Esophagus squamous epithelium (tissue), 5 donors: ENCODE data around the gene TFCP2L1. TPM values are rescaled to one million over a fixed set of nuclear protein-coding genes. Genes with fewer than 3 reads are reported as not detected.
"Not testable (repeated sequence)": the region's sequence is repeated elsewhere in the genome, so short reads cannot be mapped to it uniquely, and the experiment has no call there.

Source experiments
- DNase-seq: peaks from one replicate; lab custom pipeline; 2025; lab: John Stamatoyannopoulos, UW
- H3K27ac ChIP-seq, 4 donors: fragments of 200-600 bp; sonication (generic); one replicate each; pipeline ENCODE4 v1.5.1; 2016 to 2019; ENCODE audit warnings: mild to moderate bottlenecking in 1 of 4
- H3K27me3 ChIP-seq, 4 donors: fragments of 200-600 bp; sonication (generic); 1 replicate in 3 of 4; 2 replicates in 1 of 4; pipeline versions ENCODE4 v1.5.1 to v1.6.0; 2017 to 2021; ENCODE audit warnings: antibody characterized with exemption in 1 of 4
- H3K36me3 ChIP-seq, 3 donors: fragments of 200-600 bp; sonication (generic); one replicate each; pipeline ENCODE4 v1.5.1; 2016 to 2019
- H3K4me1 ChIP-seq, 3 donors: fragments of 200-600 bp; sonication (generic); one replicate each; pipeline ENCODE4 v1.5.1; 2017 to 2019
- H3K4me3 ChIP-seq, 4 donors: fragments of 200-600 bp; sonication (generic); 1 replicate in 3 of 4; 2 replicates in 1 of 4; pipeline ENCODE4 v1.5.1; 2016 to 2019; ENCODE audit warnings: mild to moderate bottlenecking in 2 of 4, moderate library complexity in 1 of 4
- H3K9me3 ChIP-seq, 3 donors: fragments of 200-600 bp; sonication (generic); one replicate each; pipeline ENCODE4 v1.5.1; 2016 to 2019
- CTCF ChIP-seq, 6 experiments: fragments of 450-650 bp in 4 of 6; fragments of 200-600 bp in 2 of 6; sonication (generic) in 2 of 6; IDR thresholded peaks; one replicate each; pipeline ENCODE4 v1.5.1; 2016 to 2019; ENCODE audit warnings: antibody characterized with exemption in 6 of 6, mild to moderate bottlenecking in 4 of 6, moderate library complexity in 4 of 6
- POLR2A ChIP-seq, 4 donors: fragments of 450-650 bp; IDR thresholded peaks; one replicate each; pipeline ENCODE4 v1.6.1; 2017; ENCODE audit warnings: antibody characterized with exemption in 4 of 4, mild to moderate bottlenecking in 4 of 4, moderate library complexity in 3 of 4
- WGBS, 2 donors: methylation state at CpG; one replicate each; pipeline ENCODE4 v1.1.5; 2018; 5-methylcytosine and 5-hydroxymethylcytosine counted together
- intact Hi-C: fragments of 100-400 bp; cut with DNase I; formaldehyde crosslinking; loops from one replicate; pipeline ENCODE4 v1.15.0; 2022
- total RNA-seq, 4 donors: library from RNA; depleted of rRNA; stranded (reverse); fragments of >200 nt; gene quantifications; one replicate each; pipeline ENCODE4 v1.1.0, GENCODE V29; 2016
- donor health status: DM: yes; HTN: yes; CAD: no.

TFCP2L1 gene
- total RNA-seq, 4 donors from 2014 or later, result 17.9 to 39.7 (median 24.0) TPM

- TF ChIP-seq POLR2A (IDR thresholded peaks at IDR 0.05), result no peak
- no peak for TF ChIP-seq CTCF (IDR thresholded peaks at IDR 0.05)
- H3K4me3 ChIP-seq, result no peak overlapping the region
- peaks cover 0 to 4% (median 0%) of the 10 kb centered on the region in 4 donors for H3K27me3 ChIP-seq
- WGBS, 2 donors, result 72 to 80% methylated on average over 6 to 7 of the region's 7 CpGs
- no peaks in the 10 kb centered on the region for H3K9me3 ChIP-seq
- no peak for DNase-seq
- intact Hi-C loops, result no loop called here
- no peak overlapping the region for H3K27ac ChIP-seq
- peaks cover 7 to 99% (median 10%) of the 10 kb centered on the region in 3 donors for H3K36me3 ChIP-seq
- H3K4me1 ChIP-seq, result peaks cover 0 to 3% (median 0%) of the 10 kb centered on the region in 3 donors
These were observed 50.9 kb downstream of the TFCP2L1 start for GRCh38 chr2:121234144-121234543.

GRCh38 chr2:121233486-121234110 is 51.4 kb downstream of the TFCP2L1 start:
- Histone ChIP-seq H3K27me3 (peaks cover 0 to 4% (median 0%) of the 10 kb centered on the region in 4 donors), H3K4me1 (peaks cover 0 to 3% (median 0%) of the 10 kb centered on the region in 3 donors), H3K9me3 (no peaks in the 10 kb centered on the region), H3K4me3 (no peak overlapping the region), H3K36me3 (peaks cover 7 to 98% (median 10%) of the 10 kb centered on the region in 3 donors), H3K27ac (no peak overlapping the region)
- intact Hi-C loops, result no loop called here
- TF ChIP-seq CTCF (IDR thresholded peaks at IDR 0.05), result no peak
- TF ChIP-seq POLR2A (IDR thresholded peaks at IDR 0.05), result no peak
- 20 to 63% methylated on average over 1 to 5 of the region's 11 CpGs for WGBS, 2 donors
- no peak for DNase-seq

- Histone ChIP-seq H3K27ac (no peak overlapping the region), H3K4me1 (peaks cover 0 to 3% (median 0%) of the 10 kb centered on the region in 3 donors), H3K36me3 (peaks cover 7 to 95% (median 8%) of the 10 kb centered on the region in 3 donors), H3K4me3 (no peak overlapping the region), H3K9me3 (no peaks in the 10 kb centered on the region), H3K27me3 (peaks cover 0 to 4% (median 0%) of the 10 kb centered on the region in 4 donors)
- intact Hi-C loops, result no loop called here
- DNase-seq, result no peak
- TF ChIP-seq CTCF (IDR thresholded peaks at IDR 0.05) (no peak), POLR2A (IDR thresholded peaks at IDR 0.05) (no peak)
- WGBS, 2 donors, result 69 to 74% methylated on average over 6 of the region's 6 CpGs
These were observed 52.3 kb downstream of the TFCP2L1 start for GRCh38 chr2:121232626-121233265.

DNA sequence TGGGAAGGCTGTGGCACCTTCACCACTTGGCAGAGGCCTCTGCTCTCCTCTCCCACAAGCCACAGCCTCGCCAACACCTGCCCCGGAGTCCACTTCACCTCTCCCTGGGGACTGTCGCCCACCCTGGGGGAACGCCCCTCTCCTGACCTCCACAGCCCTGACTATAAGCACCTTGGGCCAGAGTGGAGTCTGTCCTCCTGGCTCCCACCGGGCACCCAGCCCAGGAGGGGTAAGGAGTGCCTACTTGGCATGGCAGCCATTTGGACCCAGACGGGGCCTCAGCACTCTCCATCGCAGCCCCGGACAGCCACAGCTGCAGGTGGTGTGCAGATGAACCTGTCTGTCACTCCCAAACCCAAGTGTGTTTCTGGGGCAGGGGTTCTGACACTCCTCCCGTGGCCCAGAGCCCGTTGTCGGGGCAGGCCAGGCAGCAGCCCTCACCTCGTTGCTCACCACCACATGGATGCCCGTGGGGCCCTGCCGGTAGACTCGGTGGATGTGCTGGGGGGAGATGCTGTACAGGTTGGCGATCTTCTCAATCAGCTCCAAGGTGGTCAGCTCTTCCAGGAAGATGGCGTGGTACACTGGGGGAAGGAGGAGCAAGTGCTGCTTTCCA is 53.5 kb downstream of the TFCP2L1 start:
- no peak for TF ChIP-seq POLR2A (IDR thresholded peaks at IDR 0.05)
- TF ChIP-seq CTCF (IDR thresholded peaks at IDR 0.05), result no peak
- intact Hi-C loops, result no loop called here
- H3K27me3 ChIP-seq, result peaks cover 0 to 4% (median 0%) of the 10 kb centered on the region in 4 donors
- H3K27ac ChIP-seq, result no peak overlapping the region
- H3K4me1 ChIP-seq, result no peaks in the 10 kb centered on the region
- peaks cover 0 to 95% (median 7%) of the 10 kb centered on the region in 3 donors for H3K36me3 ChIP-seq
- no peak overlapping the region for H3K4me3 ChIP-seq
- no peak for DNase-seq
- 85 to 90% methylated on average over 7 to 9 of the region's 17 CpGs for WGBS, 2 donors
- H3K9me3 ChIP-seq, result no peaks in the 10 kb centered on the region

- no peaks in the 10 kb centered on the region for H3K9me3 ChIP-seq
- DNase-seq, result no peak
- no peak overlapping the region for H3K27ac ChIP-seq
- no peaks in the 10 kb centered on the region for H3K4me1 ChIP-seq
- TF ChIP-seq POLR2A (IDR thresholded peaks at IDR 0.05), result no peak
- TF ChIP-seq CTCF (IDR thresholded peaks at IDR 0.05), result no peak
- intact Hi-C loops, result no loop called here
- 71% methylated on average over 6 of the region's 6 CpGs for WGBS, 2 donors
- no peaks in the 10 kb centered on the region for H3K27me3 ChIP-seq
- no peak overlapping the region for H3K4me3 ChIP-seq
- peaks cover 5 to 95% (median 7%) of the 10 kb centered on the region in 3 donors for H3K36me3 ChIP-seq
These were observed 56.5 kb downstream of the TFCP2L1 start for GRCh38 chr2:121228521-121228920.

DNA sequence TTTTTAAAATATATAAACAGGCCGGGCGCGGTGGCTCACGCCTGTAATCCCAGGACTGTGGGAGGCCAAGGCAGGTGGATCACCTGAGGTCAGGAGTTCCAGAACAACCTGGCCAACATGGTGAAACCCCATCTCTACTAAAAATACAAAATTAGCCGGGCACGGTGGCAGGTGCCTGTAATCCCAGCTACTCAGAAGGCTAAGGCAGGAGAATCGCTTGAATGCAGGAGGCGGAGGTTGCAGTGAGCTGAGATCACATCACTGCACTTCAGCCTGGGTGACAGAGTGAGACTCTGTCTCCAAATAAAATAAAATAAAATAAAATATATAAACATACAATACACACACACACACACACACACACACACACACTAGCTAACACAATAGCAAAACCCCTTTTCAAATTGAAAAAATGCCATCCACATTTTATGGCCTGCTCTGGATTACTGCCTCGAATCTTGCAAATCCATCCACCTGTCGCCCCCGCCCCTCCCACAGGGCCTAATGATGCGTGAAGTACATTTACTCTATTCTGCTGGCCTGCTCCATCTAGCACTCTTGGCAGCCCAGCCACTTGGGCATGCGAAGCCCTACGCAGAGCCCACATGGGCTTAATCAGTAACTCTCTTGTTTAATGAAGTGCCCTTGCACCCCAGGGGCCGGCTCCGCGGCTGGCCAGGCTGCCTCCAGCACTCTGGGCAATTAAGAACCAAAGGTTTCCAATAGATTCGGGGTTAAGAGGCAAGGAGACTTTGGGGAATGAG is 57.4 kb downstream of the TFCP2L1 start:
- 77 to 84% methylated on average over 13 to 16 of the region's 18 CpGs for WGBS, 2 donors
- H3K27ac ChIP-seq, result not testable (repeated sequence)

DNA sequence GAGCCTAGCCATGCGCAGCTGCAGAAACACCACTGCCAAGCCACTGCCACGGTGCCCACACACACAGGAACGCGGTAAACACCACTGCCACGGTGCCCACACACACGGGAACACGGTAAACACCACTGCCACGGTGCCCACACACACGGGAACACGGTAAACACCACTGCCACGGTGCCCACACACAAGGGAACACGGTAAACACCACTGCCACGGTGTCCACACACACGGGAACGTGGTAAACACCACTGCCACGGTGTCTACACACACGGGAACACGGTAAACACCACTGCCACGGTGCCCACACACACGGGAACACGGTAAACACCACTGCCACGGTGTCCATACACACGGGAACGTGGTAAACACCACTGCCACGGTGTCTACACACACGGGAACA is 59.3 kb downstream of the TFCP2L1 start:
- peaks cover 0 to 93% (median 5%) of the 10 kb centered on the region in 3 donors for H3K36me3 ChIP-seq
- H3K4me3 ChIP-seq, H3K9me3 ChIP-seq, H3K27ac ChIP-seq, DNase-seq, intact Hi-C loops, H3K4me1 ChIP-seq, H3K27me3 ChIP-seq: not testable (repeated sequence)
- 60 to 93% methylated on average over 1 to 7 of the region's 26 CpGs for WGBS, 2 donors

More for the DNA sequence above, 57.4 kb downstream of the TFCP2L1 start:
- peaks cover 5 to 95% (median 7%) of the 10 kb centered on the region in 3 donors for H3K36me3 ChIP-seq
- H3K4me1 ChIP-seq, intact Hi-C loops, DNase-seq, H3K27me3 ChIP-seq, H3K4me3 ChIP-seq, H3K9me3 ChIP-seq: not testable (repeated sequence)
